Measurements from ENCODE around the gene PNPLA8.

Gene PNPLA8

DNA sequence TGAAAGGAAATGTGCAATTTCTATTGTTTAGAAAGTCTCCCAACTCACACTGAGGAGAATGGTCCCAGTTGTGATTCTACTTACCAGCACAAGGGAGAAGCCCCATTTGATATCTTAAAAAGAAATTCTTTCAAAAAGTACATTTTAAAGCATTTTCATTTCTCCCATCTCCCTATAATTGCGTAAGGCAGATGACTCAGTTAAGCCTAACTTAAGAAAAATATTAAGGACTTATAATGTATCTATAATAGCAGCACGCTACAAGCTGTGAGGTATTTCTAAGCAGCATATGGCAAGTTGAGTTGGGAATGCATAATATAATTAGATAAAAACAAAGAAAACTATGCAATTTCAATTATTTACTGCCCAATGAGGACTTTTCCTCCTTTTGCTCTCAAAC lies 61.2 kb downstream of the PNPLA8 start:
- DNase-seq, result no peak

DNA sequence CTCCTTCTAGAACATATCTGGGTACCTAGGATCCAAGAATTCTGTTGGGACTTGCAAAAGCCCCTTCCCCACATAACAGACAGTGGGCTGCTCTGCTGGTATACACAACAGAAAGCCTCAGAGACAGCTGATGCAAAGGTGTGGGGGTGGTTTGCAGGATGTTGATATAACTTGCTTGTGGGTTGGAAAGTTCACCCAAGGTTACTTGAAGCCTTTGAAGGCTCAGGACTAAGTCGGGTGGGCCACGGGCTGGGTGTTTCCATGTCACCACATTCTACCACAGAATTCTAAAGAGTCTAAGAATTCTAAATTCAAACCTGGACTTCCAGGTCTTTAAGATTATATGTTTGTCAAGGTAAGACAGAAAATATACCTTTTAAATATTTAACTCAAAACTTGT lies 62.3 kb downstream of the PNPLA8 start:
- no peak for DNase-seq

DNA sequence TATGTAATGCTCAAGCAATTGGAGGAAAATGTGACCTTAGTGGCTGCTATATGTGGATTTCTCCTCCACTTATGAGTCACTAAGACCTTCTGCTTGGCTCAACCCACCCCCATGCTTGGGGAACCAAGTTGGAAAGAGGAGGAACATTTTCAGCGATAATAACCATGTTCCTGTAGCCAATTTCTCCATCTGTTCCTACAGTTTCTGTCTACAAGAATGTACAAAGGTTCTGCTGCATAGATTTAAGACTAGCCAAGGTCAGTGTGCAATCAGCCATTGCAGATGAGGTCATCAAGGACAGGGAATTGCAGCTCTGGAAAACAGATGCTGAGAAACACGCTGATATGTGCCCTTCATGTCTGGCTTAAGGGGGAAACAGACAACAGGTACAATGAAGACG lies 64.1 kb downstream of the PNPLA8 start:
- no peak for DNase-seq

DNA sequence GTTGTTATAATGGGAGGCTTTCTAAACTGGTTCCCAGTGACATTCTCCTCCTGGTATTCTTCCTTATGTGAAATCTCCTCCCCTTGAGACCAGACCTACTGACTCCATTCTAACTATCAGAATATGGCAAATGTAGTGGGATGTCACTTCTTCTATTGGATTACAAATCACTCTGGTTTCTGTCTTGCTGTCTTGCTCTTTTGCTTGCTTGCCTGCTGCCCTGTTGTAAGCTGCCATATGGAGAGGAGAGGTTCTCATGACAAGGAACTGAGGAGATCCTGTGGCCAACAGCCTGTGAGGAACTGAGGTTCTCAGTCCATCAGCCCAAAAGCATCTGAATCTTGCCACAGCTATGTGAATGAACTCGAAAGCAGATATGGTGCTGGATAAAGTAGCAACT lies 65.0 kb downstream of the PNPLA8 start:
- no peak for DNase-seq

- no peak for DNase-seq
Measured at GRCh38 chr7:108459922-108460551, 65.9 kb downstream of the PNPLA8 start.

DNA sequence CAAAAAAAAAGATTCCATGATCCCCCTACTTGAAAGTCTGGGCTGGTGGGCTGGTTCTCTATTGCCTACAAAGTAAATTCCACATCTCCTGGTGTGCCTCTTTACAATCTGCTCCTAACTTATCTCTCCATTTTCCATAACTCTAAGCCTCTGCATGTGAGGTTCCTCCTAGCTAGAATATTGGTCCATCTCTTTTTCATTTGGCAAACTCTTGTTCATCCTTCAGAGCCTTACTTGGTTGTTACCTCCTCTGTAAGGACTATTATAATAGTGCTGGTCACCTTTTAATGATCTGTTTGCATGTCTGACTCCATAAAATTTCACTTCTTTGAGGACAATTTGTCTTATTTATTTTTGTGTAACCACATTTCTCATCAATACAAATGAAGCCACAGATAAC lies 68.1 kb downstream of the PNPLA8 start:
- no peak for DNase-seq

DNA sequence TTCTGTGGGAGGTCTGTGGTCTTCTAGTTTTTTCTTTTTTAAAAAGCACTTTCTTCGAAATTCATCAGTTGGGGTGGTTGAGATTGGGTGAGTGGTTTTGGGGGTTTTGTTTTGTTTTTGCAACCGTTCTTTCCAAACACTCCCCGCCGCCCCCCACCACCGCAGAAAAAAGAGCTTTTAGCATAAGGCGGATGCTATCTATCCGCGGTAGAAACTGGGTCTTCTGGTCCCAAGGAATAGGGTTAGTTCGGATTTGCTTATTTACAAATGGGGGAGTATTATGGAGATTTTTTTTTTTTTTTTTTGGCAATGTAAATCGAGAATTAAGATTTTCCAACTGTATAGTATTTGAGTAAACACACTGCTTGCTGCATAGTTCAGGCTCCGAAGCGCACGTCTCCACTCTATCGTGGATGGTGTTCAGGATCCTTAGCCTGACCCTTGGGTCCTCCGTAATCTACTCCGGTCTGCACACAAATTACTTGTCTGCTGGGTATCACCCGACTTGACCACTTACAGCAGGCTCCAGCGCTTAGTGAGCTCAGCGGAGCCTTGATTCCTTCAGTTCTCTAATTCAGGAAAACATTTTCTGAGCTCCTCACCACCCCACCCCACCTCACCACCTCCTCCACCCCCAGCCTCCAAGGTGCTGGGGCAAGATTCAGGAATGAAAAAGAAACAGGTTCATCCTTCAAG lies 68.9 kb downstream of the PNPLA8 start:
- DNase-seq, result no peak

- peak; percentile 78 for DNase-seq
Measured at GRCh38 chr7:108455998-108456677, 69.8 kb downstream of the PNPLA8 start, which contains the start of gene NRCAM. TSS of gene NRCAM (minus strand) at chr7:108456436. CDS start at chr7:108240064, 216,372 bp downstream.

DNA sequence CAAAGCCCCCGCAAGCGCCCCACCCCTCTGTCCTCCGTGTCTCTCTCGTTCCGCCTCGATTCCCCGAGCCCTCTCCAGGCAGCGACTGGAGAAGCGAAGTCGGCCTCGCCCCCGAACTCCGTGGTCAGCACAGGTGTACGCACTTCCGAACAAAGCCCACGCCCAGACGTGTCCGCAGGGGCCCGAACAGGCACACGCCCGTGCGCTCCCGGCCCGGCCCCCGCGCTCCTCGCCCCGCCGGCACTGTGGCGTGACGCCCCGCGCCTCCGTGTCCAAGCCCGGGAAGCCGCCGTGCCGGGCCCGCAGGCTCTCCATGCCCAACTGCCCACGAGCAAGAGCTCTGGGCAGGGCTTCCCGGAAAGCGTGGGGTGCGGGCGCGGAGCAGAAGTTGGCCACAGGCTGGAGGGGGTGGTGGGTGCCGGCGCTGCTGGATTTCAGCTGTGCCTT lies 70.4 kb downstream of the PNPLA8 start:
- DNase-seq, result peak; percentile 62

DNA sequence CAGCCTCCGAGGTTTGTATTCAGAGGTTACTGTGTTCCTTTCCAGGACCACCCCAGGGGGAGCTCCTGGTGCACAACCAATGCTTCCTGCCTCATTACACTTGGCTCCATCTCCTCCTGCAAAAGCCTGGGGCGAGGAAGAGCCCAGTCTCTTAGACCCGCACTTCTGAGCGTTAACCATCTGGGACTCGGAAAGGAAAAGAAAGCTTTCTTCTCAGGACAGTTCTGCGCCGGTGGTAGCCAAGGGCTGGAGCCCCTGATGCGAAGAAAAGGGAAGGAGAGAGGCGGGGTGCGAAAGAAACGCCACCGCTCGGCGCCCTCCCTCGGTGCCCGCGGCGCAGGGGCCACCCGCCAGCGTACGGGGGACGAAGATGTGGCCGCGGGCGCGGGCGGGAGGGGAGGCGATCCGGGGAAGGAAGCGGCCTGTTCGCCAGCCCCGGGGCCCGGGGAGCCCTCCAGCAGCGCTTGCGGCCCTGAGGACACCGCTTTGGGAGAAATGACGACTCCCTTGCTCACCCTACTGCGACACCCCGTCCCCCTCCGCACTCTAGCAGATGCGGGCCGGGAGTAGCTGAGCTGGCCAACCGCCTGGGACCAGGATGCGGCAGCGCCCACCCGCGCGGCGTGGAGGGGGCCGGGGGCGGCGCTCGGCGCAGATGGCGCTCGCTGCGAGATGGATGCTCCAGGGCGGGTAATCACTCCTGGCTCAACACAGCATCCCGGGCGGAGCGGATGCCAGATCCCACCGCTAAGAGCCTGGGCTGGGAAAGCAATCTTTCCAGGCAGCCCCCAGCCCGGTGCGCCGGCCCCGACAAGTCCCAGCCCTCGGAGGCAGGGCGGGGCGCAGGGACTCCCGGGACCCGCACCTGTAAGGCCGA lies 71.0 kb downstream of the PNPLA8 start:
- DNase-seq, result peak; percentile 50

DNA sequence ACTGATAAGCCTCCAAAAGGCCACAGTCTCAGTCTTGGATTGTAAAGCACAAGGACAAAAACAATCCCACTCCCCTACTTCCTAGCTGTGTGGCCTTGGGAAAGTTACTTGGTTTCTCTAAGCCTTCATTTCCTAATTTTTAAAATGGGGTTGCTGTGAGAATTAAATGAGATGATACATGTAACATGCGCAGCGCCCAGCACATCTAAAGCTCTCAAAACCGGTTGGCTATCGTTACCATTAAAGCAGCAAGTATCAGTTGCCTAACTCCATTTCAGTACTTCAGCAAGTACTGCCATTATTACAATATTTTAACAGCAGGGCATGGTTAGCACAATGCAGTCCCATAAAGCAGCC lies 71.6 kb downstream of the PNPLA8 start:
- no peak for DNase-seq

DNA sequence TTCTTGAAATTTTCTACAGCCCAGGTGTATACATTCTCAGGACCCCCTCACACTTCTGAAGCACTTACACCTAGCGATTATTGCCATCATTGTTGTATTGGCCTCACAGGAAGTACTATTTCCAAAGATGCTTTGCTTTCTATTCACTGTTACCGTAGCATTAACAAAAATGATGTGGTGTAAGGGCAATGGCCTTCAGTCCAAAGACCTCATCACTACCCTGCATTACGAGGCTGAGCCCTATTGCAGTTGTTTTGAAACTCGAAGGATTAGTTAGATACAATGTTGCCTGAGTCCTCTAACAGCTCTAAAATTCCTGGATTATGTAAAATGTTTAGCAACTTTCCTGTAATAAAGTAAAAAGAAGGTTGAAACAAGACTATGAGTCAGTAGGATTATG lies 72.6 kb downstream of the PNPLA8 start:
- no peak for DNase-seq

- no peak for DNase-seq
Measured at GRCh38 chr7:108452707-108453106, 73.2 kb downstream of the PNPLA8 start.

- no peak for DNase-seq
Measured at GRCh38 chr7:108451296-108451848, 74.6 kb downstream of the PNPLA8 start.

GRCh38 chr7:108450160-108450559 lies 75.8 kb downstream of the PNPLA8 start:
- no peak for DNase-seq

DNA sequence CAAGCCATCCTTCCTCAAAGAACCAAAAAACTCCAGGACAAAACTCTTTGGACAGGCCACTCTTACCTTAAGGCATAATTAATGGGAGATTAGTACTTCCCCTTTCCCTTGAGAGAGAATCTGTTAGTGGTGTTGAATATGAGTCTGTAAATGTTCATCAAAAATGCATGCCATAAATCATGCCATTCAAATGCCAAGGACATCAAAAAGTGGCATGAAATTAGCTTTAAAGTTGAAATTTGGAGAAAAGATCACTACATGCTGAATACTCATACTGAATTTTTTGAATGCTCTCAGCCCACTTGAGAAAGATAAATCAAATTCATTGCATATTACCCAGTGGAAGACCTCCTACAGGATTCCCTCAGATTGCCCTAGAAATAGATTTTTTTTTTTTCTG lies 76.4 kb downstream of the PNPLA8 start:
- no peak for DNase-seq

GRCh38 chr7:108448584-108449505 lies 77.1 kb downstream of the PNPLA8 start:
- DNase-seq, result no peak

- no peak for DNase-seq
Measured at GRCh38 chr7:108442039-108442568, 83.8 kb downstream of the PNPLA8 start.

DNA sequence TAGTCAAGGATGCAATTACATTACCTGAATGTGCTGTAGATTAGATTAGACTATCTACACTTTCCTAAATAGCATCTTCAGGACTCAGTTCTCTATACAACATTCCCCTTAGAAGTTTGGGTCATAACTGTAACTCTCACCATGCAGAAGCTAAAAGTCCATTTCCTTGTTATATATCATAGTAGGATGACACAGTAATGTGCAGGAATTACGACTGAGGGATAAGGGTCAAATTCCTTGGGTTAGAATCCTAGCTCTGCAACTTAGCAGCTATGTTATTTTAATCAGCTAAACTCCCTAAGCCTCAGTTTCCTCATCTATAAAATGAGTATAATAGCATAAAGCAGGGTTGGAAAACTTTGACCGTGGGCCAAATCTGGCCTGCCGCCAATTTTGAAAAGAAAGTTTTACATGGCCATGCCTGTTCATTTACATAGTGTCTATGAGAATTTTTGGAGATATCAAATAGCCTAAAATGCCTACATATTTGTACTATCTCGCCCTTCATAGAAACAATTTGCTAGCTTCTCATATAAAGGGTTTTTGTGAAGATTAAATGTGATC lies 84.5 kb downstream of the PNPLA8 start:
- no peak for DNase-seq

- no peak for DNase-seq
Measured at GRCh38 chr7:108440613-108441012, 85.3 kb downstream of the PNPLA8 start.

DNA sequence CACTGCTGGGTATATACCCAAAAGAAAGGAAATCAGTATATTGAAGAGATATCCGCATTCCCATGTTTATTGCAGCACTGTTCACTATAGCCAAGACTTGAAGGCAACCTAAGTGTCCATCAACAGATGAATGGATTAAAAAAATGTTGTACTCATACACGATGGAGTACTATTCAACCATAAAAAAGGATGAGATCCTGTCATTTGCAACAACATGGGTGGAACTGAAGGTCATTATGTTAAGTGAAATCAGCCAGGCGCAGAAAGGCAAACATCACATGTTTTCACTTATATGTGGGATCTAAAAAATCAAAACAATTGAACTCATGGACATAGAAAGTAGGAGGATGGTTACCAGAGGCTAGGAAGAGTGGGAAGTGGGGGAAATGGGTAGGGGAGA lies 89.0 kb downstream of the PNPLA8 start:
- DNase-seq, result no peak

Measured in left hindlimb (tissue), 1 donor.